NCI-H748 (cell line): ENCODE measurements around the gene MAP3K6.
A peak's percentile ranks its signal among the peaks of the same experiment; 100 is the strongest.

Experiments used
- DNase-seq: peaks from one replicate; lab custom pipeline; 2025; ENCODE audit not compliant: unreplicated experiment; lab: John Stamatoyannopoulos, UW

MAP3K6 gene

DNA sequence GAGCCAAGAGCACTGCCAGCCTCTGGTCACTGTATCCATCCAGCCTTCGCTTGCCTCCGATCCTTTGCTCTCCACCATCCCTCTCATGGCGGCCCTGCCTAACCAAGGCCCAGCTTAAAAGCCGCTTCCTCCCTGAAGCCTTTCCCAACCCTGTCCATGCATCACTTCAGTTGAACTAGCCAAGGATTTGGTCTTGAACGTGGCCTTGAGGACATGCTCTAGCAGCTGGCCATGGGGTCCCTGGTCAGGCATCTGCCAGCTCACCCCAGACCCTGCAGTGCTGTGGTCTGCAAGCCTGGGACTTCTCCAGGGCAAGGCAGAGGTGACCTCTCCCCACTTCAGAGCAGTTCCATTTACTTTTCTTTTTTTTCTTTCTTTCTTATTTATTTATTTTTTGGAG lies 30.0 kb downstream of the MAP3K6 start:
- no peak for DNase-seq

DNA sequence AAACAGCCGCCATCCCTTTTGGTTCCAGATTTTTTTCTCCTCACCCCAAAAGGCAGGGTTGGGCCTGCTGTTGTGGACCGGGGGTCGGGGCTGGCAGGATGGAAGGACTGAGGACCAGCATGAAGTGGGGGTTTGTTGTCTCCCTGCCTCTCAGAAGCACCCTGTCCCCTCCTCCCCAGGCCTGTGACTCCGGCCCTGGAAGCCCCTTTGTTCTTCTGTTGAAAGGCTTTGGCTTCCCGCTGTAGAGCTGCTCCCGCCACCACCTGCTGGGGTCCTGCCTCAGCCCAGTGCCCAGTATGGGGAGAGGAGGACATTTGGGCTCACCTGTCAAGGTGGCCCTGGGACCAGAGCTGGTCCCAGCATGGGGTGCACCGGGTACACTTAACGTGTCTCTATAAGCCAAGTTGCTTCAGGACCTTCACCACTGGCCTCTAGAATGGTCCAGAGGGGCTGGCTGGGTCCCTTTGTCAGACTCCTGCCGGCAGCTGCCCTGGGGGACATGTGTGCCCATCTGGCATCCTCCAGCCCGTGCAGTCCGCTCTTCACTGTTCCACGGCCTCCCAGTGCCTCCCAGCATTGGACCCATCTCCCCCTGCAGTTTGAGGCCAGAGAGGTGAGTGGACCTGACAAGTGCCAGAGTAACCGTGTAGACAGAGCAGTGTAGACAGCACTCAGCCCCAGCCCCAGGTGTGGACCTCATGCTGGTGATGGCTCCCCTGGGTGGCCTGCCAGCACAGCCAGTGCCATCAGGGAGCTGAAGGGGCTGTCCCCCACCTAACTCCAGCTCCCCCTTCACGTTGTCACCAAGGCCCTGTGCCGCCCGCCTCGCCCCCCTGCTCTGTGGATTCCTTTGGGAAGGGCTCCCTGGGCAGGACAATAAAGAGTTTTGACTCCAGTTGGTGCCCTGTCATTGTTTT lies 31.0 kb downstream of the MAP3K6 start:
- no peak for DNase-seq

DNA sequence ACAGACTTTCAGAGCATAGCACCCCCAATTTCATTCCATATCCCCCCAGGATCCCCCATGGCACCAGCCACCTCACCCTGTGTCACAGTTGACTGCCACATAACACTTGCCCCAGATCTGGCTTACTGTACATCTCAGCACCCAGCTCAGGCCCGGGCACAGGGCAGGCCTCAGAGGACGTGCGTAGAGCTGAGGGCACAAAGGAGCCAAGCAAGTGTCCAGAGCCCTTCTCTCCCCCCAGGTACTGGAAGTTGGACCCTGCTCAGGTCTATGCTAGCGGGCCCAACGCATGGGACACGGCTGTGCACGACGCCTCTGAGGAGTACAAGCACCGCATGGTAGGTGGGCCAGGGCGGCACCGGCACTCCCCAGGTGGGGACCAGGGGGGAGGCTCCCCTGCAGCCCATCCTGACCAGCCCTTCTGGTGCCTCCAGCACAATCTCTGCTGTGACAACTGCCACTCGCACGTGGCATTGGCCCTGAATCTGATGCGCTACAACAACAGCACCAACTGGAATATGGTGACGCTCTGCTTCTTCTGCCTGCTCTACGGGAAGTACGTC lies 33.0 kb downstream of the MAP3K6 start:
- no peak for DNase-seq

DNA sequence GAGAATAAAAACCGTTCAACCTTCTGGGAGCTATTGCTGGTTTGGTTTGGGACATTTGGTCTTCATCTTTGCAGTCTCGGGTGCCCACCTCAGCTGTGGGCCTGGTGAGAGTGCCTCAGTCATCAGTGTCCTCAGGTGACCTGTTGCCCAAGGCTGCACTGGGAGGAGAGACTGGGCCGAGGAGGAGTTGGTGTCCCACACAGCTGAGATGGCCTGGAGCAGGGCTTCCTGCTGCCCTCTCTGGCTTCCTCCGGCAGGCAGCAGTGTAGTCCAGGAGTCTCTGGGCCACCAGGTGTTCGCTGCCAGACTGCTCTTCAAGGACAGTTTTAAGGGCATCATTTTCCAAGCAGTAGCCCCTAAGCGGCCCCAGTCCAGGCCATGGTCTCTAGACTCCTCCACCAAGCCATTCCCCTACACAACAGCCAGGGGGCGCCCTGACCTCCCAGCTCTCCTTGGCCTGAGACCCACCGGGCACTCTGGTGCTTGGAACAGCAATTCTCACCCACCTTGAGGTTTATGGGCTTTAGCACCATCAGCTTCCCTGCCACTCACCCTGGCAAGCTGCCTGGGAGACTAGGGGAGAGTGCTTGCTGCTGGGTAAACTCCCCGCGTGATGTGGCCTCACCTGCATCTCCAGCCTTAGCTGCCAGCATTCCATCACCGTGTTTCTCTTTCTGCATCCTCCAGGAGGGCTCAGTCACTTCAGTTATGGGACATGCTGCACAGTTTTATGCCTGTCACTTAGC lies 34.1 kb downstream of the MAP3K6 start:
- DNase-seq, result peak; percentile 8

DNA sequence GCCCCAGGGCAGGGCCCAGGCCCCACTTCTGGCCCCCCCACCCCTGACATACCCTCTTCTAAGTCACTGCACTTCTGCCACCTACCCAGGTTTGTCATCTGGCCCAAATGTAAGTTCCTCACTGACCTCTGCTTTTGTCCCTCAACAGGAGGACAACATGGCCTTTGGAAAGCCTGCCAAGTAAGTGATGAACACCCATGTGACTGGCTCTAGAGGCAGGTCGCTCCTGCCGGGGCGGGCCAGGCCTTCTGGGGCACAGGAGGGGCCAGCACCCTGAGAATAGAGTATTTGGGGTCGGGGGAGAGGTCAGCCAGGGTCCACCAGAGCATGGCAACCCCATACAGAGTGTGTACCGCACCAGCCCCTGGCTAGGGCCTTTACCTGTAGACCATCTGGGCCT lies 34.8 kb downstream of the MAP3K6 start:
- DNase-seq, result no peak

DNA sequence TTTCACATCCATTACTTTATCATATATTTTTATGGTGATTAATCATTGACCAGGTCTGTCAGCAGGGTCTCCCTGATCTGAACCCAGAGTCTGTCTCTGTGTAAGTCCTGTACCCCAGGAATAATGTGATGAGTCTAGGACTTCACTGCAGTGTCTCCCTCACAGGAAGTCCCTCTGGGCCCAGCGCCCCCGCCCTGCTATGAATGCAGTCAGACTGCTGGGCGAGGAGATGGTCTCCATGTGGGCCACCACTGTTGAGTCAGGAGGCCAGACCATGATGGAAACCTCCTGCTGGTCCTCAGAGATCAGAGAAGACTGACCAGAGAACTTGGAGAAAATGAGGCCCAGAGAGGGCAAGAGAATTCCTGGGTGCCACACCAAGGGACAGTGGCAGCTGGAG lies 35.3 kb downstream of the MAP3K6 start:
- no peak for DNase-seq

DNA sequence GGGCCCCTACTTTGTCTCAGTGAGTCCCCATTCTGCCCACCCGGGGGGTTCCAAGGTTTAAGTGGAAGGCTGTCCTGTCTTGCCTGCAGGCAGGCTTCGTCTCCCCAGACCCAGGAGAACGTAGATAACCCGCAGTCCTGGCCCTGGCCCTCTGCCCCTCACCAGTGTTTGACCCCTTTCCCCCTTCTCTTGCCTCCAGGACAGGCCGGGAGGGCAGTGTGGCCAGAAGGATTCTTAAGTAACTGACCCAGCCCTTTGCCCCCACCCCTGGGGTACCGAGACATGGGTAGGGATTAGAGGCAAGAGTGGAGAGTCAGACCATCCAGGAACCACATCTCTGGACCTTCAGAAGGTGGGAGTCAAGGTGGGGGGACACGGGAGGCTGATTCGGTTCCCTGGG lies 36.0 kb downstream of the MAP3K6 start:
- no peak for DNase-seq

DNA sequence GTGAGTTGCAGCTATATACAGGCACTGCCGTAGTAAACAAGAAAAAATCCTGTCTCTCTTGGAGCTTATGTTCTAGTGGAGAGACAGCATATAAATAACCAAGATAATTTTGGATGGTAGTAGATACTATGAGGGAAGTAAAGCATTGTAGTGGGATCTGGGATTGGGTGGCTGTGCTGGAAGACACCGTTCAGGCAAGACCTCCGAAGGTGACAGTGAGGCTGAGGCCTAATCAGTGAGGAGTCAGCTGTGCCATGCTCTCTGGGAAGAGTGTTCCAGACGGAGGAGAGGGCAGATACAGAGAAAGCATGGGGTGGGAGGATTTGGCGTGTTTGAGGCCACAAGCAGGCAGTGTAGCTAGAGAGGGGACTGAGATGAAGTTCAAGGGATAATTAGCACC lies 38.8 kb downstream of the MAP3K6 start:
- DNase-seq, result no peak

DNA sequence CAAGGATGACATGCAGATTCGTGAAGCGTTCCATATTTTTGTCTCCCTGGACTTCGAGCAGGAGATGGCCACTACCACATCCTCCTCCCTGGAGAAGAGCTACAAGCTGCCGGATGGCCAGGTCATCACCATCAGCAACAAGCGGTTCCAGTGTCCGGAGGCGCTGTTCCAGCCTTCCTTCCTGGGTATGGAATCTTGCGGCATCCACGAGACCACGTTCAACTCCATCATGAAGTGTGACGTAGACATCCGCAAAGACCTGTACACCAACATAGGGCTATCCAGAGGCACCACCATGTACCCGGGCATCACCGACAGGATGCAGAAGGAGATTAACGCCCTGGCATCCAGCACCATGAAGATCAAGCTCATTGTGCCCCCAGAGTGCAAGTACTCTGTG lies 41.5 kb downstream of the MAP3K6 start:
- no peak for DNase-seq

DNA sequence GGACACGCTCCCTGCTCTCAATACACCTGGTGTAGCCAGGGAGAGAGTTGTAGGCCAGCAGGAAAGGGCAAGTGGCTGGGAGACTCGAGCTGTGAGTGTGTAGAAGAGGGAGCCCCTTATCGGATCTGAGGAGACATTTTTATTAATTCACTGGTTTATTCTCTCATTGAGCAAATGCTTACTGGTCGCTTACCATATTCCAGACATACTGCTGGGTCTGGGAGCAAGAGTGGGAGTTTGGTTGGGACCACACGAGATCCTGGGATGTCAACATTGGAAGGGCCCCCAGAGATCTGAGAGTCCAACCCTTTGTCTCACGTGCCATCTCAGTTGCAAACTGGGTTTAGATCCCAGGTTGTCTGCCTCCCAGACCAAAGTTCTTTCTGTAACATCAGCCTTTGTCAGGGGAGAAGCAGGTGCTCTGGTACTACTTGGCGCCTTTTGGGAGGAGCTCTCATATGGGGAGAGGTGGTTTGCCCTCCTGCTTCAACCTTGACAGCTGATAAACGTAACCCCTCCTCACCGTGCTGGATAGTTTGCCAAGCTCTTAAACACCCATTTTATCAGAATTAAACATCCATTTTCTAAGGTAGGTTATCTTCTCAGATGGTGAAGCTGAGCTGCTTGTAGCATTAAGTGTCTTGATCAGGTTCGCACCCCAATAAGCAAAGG lies 44.1 kb downstream of the MAP3K6 start:
- no peak for DNase-seq

DNA sequence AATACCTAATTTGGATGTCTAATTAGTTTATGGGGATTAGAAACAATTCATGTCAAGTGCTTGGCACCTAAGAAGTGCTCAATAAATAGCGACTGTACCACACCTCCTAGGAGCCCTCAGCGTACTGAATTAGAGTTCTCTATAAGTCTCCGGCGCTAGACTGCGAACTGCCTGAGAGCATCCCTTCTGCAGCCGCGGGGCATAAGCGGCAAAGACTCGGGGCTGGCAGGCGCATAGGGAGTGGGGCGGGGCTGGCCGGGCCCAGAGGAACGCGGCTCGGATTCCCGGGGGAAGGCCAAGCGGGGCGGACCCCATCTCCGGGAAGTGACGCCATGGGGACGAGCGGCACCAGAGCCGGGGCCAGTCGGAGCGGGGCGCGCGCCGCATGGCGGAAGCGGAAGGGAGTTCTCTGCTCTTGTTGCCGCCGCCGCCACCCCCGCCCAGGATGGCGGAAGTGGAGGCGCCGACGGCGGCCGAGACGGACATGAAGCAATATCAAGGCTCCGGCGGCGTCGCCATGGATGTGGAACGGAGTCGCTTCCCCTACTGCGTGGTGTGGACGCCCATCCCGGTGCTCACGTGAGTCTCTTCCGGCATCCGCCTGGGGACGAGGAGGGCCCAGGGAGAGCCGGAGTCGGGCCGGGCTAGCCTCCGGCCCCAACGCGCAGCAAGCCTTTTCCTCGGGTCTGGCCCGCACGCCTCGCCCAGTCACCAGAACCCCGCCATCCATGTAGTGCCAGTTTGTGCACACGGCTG lies 44.8 kb downstream of the MAP3K6 start, which contains the start of gene TMEM222:
Gene TMEM222 (plus strand): TSS at position 351 of the 756 bp plus-strand sequence. CDS start 35 bp downstream, at position 386.
- DNase-seq, result peak; percentile 95

DNA sequence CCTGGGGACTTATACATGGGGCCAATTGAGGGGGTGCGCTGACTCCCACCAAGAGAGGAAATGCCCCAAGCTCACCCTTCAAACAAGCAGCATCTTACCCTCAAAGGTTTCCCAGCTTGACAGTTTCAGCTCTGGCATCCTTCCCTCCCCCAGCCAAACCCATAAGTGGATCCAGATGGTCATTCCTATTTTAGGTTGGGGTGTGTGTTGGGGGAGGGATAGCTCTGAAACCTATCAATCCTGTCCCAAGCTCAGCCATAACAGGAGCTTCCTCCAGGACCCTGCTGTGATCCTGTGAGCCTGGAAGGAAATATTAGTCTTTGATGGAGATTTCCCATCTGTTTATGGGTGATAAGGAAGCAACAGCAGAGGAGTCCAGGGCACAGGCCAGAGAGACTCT lies 48.2 kb downstream of the MAP3K6 start:
- no peak for DNase-seq

DNA sequence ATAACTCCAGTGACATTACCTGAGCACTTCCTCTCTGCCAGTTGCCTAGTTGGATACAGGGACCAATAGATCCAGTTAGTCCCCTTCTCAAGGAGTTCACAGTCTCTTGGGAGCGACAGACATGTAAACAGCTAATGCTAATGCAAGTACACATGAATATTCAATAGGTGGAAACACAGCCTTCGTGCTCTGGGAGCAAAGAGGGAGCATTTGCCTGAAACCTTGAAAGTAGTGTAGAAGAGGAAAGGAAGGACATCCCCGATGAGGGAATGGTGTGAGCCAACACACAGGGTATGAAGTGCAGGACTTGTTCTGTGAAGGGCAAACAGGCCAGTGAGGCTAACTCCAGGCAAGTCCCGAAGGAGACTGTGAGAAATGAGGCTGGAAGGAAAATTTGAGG lies 48.6 kb downstream of the MAP3K6 start:
- no peak for DNase-seq

DNA sequence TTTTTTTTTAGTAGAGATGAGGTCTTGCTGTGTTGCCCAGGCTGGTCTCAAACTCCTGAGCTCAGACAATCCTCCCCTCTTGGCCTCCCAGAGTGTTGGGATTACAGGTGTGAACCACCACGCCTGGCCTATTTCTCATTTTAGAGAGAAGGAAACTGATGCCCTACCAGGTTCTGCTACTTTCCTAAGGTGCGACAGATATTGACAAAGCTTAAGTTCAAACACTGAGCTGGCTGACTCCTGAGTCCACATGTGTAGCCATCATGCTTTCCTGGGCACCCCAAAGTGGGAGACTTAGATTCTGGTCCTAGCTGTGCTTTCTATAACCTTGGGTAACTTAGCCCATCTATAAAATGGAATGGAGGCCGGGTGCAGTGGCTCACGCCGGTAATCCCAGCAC lies 49.9 kb downstream of the MAP3K6 start:
- no peak for DNase-seq

DNA sequence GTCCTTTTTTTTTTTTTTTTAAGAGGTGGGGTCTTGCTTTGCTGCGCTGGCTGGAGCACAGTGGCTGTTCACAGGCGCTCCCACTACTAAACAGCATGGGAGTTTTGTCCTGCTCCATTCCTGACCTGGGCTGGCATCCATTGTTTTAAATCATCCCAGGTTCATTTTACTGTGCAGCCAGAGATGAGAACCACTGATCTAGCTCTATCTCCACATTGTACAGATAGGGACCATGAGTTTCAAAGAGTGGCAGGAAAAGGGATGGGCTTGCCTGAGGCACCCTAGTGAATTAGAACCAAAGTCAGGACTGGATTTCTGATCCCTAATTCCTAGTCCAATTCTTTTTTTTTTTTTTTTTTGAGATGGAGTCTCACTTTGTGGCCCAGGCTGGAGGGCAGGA lies 52.0 kb downstream of the MAP3K6 start:
- DNase-seq, result no peak

DNA sequence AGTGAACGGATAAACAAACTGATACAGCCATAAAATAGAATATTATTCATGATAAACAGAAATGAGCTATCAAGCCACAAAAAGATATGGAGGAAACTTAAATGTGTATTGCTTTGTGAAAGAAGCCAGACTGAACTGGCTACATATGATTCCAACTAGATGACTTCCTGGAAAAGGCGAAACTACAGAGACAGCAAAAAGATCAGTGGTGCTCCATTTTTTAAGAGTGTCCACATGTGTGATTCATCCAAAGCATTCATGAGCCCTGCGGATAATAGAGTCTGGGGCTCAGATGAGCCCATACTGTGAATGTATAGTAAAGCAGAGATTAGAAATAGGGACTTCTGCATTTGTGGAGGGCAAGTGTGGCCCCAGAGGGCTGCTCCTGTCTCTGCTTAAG lies 52.6 kb downstream of the MAP3K6 start:
- DNase-seq, result no peak

DNA sequence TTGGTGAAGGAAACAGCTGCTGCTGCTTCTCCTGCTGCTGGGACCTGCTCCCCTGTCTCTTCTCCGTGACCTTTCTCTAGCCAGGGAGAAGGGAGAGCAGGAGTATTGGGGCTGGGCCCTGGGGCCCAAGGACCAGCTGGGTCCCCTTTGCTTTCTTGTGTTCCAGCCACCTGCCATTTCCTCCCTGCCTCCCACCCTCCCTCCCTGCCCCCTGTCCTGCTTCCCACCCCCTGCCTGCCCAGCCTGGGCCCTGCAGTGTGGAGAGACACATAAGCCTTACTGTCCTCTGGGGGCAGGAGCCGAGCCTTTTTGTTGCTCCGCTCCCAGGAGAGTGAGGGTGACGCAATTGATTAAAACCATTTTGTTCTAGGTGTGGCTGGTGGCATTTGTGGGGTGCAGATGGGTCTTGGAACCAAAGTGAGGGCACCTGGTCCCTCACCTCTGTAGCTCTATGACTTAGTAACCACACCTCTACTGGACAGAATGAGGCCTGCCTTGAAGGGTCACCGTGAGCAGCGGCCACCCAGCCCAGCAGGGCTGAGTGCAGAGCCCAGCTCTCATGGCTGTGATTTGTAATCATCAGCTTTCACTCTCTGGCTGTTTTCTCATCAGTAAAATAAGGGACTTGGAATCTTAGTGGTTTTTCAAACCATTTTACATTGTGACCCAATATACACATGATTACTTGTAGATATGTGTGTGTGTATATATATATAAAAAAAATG lies 58.7 kb downstream of the MAP3K6 start:
- no peak for DNase-seq

DNA sequence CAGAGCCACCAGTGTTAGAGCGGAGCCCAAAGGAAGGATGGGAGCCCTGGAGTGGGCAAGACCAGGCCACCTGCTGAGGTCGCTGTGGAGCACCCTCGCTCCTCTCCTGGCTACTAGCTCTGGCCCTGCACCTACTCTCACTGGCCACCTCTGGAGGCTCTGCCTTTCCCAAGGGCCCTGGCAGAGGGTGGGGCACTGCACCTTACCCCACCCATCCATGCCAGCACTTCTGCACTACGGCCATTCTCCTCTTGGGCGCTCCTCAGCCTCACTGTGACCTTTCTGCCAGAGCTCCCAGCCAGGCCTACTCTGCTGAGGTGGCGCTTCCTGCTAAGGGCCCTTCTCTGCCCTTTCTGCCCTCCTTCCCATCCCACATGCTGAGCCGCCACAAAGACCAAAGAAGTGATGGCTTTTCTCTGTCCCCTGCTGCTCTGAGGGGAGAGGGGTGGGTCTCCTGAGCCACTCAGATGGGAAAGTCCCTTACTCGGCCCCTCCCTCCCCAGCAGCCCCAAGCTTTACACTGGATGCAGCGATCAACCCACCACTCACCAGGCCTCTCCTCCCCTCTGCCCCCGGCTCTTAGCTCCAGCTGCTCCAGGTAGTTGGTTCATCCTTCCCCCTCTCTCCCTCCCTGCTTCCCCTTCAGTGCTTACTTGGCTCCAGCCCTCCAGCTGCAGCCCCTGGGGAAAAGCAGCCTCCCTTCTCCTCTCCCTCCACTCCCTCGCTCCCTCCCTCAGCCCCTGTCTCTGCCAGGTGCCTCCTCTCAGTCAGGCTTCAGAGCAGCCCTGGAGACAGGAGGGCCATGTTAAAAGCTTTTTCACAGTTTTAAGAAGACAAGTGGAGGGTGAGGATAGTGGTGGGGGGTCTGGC lies 59.6 kb downstream of the MAP3K6 start:
- no peak for DNase-seq

DNA sequence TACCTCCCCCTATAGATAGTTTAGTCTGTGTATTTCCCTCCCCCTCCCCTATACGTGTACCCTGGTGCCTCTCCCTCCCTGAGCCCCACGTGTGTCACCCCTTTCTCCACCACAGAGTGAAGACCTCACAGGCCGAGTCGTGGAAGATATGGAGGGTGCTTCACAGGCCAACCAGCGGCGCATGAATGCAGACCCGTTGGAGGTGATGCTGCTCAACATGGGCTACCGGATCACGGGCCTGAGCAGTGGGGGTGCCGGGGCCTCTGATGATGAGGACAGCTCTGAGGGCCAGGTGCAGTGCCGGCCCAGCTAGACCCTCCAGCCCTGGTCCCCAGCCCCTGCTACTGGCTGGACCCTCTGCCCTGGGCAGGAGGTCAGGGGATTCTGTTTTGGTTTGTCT lies 60.7 kb downstream of the MAP3K6 start:
- DNase-seq, result no peak
